ENCODE measurements around the gene TMEM97. TPM values are rescaled to one million over a fixed set of nuclear protein-coding genes. Genes with fewer than 3 reads are reported as not detected.

The TMEM97 gene
- polyA plus RNA-seq, 1 experiment, result 12.5 TPM

DNA sequence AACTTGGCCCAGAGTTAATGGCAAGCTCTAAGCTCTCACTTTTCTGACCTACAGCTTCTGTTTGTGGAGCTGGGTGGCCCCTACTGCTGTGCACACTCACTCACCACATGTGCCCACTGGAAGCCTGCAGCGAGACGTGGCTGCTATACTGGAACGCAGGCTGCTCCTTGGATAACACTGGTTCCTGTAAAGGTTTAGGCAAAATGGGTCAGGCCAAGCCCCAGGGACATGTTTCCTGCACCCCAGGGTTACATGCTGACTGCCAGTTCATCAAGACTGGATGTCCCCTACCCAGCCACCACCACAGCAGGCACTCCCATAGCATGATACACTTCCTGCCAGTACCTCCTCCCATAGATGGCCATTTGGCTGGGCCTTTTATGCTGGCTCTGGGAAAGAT lies 30.0 kb downstream of the TMEM97 start:
- TF ChIP-seq, protein P1, sequence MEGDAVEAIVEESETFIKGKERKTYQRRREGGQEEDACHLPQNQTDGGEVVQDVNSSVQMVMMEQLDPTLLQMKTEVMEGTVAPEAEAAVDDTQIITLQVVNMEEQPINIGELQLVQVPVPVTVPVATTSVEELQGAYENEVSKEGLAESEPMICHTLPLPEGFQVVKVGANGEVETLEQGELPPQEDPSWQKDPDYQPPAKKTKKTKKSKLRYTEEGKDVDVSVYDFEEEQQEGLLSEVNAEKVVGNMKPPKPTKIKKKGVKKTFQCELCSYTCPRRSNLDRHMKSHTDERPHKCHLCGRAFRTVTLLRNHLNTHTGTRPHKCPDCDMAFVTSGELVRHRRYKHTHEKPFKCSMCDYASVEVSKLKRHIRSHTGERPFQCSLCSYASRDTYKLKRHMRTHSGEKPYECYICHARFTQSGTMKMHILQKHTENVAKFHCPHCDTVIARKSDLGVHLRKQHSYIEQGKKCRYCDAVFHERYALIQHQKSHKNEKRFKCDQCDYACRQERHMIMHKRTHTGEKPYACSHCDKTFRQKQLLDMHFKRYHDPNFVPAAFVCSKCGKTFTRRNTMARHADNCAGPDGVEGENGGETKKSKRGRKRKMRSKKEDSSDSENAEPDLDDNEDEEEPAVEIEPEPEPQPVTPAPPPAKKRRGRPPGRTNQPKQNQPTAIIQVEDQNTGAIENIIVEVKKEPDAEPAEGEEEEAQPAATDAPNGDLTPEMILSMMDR (IDR thresholded peaks at IDR 0.05; ENCODE audit: insufficient read depth, low read depth, low read length), result no peak
- ChIA-PET CTCF (interaction anchor here (1.3 kb wide), 1 partner anchor 544 kb away, joined by 3 read pairs; no protein-coding TSS in a partner anchor), POLR2A (interaction anchor here (0.6 kb wide), 1 partner anchor 143 kb away, joined by 6 read pairs; no protein-coding TSS in a partner anchor)
- H3K27me3 ChIP-seq (ENCODE audit: control insufficient read depth, insufficient read depth, low read length), result no peaks in the 10 kb centered on the region
- H3K36me3 ChIP-seq (ENCODE audit: control insufficient read depth, insufficient read depth, low read length), result peaks cover 41% of the 10 kb centered on the region
- no peak overlapping the region for H3K4me3 ChIP-seq (ENCODE audit: low read depth, low read length)
- DNase-seq (ENCODE audit: low read depth), result no peak

DNA sequence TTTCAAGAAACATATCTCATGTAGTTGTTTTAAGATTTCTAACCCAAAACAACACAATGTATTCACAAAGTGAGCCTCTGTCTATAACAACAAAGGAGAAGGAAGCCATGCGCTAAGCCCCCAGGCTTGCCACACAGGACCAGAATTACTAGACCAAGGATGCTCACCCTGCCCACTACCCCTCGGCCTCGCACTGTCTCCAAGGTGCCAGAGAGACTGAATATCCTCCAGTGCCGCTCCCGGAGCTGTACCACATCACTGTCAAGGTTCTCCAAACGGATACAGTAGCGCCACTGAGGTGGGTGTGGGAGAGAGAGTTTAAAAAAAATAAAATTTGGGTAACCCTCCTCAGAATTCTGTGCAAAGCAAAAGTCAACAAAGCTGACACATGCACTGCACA lies 31.3 kb downstream of the TMEM97 start:
- H3K4me3 ChIP-seq (ENCODE audit: low read depth, low read length), result no peak overlapping the region
- ChIA-PET POLR2A (no interaction called here), CTCF (interaction anchor here (0.8 kb wide), 1 partner anchor 164 kb away, joined by 3 read pairs; no protein-coding TSS in a partner anchor)
- H3K27me3 ChIP-seq (ENCODE audit: control insufficient read depth, insufficient read depth, low read length), result no peaks in the 10 kb centered on the region
- TF ChIP-seq, protein P1 (IDR thresholded peaks at IDR 0.05; ENCODE audit: insufficient read depth, low read depth, low read length), result no peak
- peaks cover 36% of the 10 kb centered on the region for H3K36me3 ChIP-seq (ENCODE audit: control insufficient read depth, insufficient read depth, low read length)
- DNase-seq (ENCODE audit: low read depth), result no peak

DNA sequence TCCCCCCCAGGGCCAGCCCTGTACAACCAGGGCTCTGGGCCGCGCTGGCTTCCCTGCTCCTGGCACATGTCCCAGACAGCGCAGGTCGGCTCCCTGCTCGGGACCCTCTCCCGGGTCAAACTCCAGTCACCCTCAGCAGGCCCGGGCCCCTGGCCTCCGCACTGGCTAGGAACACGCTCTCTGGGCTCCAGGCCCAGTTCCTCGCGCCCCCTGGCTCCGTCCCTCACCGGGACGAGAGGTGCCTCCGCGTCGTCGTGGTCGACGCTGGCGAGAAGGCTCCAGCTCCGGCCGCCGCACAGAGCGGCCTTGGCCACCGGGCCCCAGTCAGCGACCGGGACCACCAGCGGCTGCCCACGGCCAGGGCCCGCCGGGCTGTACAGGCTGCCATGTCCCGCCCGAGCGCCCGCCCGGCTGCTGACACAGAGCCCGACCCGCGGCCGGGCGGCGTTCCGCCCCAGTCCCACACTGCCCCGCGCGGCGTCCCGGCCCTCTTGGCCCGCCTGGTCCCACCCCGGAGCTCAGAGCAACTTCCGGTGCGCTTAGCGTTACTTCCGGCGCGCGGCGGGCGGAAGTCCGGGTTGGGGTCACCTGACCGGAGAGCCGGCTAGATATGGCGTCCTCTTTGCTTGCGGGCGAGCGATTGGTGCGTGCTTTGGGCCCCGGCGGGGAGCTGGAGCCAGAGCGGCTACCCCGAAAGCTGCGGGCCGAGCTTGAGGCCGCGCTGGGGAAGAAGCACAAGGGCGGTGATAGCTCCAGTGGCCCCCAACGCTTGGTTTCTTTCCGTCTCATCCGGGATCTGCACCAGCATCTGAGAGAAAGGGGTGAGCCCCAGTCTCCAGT lies 38.3 kb downstream of the TMEM97 start, which contains the start of gene POLDIP2:
Gene POLDIP2 (minus strand): TSS at position 467 of the 840 bp plus-strand sequence. CDS start 79 bp downstream, at position 388.
- H3K27me3 ChIP-seq (ENCODE audit: control insufficient read depth, insufficient read depth, low read length), result no peaks in the 10 kb centered on the region
- peak; percentile 57 for DNase-seq (ENCODE audit: low read depth)
- ChIA-PET POLR2A (interaction anchor here (0.6 to 1.2 kb wide), 5 partner anchors 10 to 556 kb away, joined by 3 to 5 read pairs (median 3); partner anchors contain the start of gene TNFAIP1), CTCF (interaction anchor here (0.6 to 1.4 kb wide), 5 partner anchors 10 to 562 kb away, joined by 3 to 5 read pairs (median 4); partner anchors contain the start of gene VTN)
- peaks cover 24% of the 10 kb centered on the region for H3K36me3 ChIP-seq (ENCODE audit: control insufficient read depth, insufficient read depth, low read length)
- TF ChIP-seq, protein P1 (IDR thresholded peaks at IDR 0.05; ENCODE audit: insufficient read depth, low read depth, low read length), result no peak
- H3K4me3 ChIP-seq (ENCODE audit: low read depth, low read length), result peak within 1 kb of the TSS; percentile 93

DNA sequence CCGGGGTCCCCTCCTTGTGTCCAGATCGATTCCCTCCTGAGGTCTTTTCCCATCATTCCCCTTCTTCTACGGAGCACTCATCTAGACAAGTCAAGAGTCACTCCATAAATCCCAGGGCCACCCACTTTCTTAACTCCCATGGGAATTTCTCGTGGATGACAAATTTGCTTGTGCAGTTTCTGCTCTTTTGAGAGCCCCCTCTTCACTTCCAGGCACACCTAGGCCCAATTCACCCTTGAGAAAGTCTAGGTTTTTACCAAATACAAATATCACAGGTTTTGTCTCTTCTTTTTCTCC lies 38.8 kb downstream of the TMEM97 start:
- ChIA-PET CTCF (interaction anchor here (0.6 to 1.4 kb wide), 5 partner anchors 10 to 562 kb away, joined by 3 to 5 read pairs (median 4); partner anchors contain the start of gene VTN), POLR2A (interaction anchor here (0.6 to 1.2 kb wide), 5 partner anchors 11 to 556 kb away, joined by 3 to 5 read pairs (median 3); partner anchors contain the start of gene TNFAIP1)
- peak overlapping the region; percentile 93 for H3K4me3 ChIP-seq (ENCODE audit: low read depth, low read length)
- H3K36me3 ChIP-seq (ENCODE audit: control insufficient read depth, insufficient read depth, low read length), result peaks cover 27% of the 10 kb centered on the region
- DNase-seq (ENCODE audit: low read depth), result no peak
- TF ChIP-seq, protein P1 (IDR thresholded peaks at IDR 0.05; ENCODE audit: insufficient read depth, low read depth, low read length), result no peak
- H3K27me3 ChIP-seq (ENCODE audit: control insufficient read depth, insufficient read depth, low read length), result no peaks in the 10 kb centered on the region

DNA sequence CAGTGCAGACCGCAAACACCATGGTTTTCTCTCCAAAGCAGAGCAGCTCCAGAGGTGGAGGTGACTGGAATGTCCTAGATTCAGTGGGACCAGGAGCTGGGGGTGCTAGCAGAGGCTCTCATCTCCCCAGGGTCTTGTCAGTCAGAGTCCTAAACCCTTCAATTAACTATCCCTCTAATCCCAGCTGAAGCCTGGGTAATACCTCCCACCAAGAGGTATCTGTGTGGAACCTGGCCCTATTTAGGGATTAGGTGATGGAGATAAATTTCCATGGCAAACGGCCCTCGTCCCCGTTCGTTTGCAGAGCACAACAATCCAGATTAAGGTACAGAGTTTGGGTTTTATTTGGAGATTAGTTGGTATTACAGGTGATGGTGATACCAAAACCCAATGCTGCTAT lies 44.2 kb downstream of the TMEM97 start:
- TF ChIP-seq, protein P1 (IDR thresholded peaks at IDR 0.05; ENCODE audit: insufficient read depth, low read depth, low read length), result no peak
- DNase-seq (ENCODE audit: low read depth), result no peak
- peaks cover 21% of the 10 kb centered on the region for H3K36me3 ChIP-seq (ENCODE audit: control insufficient read depth, insufficient read depth, low read length)
- CTCF ChIA-PET, result no interaction called here
- POLR2A ChIA-PET, result no interaction called here
- H3K4me3 ChIP-seq (ENCODE audit: low read depth, low read length), result no peak overlapping the region
- no peaks in the 10 kb centered on the region for H3K27me3 ChIP-seq (ENCODE audit: control insufficient read depth, insufficient read depth, low read length)

Data from BJ (cell line).